ENCODE results near the gene SETBP1.

DNA sequence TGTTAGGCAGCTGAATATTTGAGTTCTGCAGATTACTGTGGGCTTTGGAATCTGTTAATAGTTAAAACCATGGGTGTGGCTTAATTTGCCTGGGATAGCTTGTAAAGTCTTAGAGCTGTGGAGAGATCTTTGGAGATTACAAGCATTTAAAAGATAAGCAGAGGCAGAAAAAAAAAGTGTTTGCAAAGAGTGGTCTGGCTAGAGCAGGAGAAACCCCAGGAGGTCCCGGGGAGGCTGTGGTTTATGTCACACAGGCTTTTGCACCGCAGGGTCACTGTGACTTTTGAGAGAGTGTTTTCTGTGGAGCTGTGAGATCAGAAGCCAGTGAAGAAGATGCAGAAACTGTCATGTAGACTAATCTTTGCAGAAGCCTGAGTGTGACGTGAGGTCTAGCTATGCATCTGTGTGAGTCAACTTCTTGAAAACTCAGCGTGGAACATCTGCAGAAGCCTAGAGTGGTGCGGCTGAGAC, 49.0 kb downstream of the SETBP1 start:
- TF ChIP-seq IRF2 (CRISPR knock-in tag; IDR thresholded peaks at IDR 0.05; ENCODE audit: borderline replicate concordance, low read depth) (no peak), ETV6 (CRISPR knock-in tag; IDR thresholded peaks at IDR 0.05) (no peak), CBFB (CRISPR knock-in tag; IDR thresholded peaks at IDR 0.05; ENCODE audit: low read depth) (no peak), NR2C2 (CRISPR knock-in tag; IDR thresholded peaks at IDR 0.05) (no peak)
- TF ChIP-seq, protein P1, sequence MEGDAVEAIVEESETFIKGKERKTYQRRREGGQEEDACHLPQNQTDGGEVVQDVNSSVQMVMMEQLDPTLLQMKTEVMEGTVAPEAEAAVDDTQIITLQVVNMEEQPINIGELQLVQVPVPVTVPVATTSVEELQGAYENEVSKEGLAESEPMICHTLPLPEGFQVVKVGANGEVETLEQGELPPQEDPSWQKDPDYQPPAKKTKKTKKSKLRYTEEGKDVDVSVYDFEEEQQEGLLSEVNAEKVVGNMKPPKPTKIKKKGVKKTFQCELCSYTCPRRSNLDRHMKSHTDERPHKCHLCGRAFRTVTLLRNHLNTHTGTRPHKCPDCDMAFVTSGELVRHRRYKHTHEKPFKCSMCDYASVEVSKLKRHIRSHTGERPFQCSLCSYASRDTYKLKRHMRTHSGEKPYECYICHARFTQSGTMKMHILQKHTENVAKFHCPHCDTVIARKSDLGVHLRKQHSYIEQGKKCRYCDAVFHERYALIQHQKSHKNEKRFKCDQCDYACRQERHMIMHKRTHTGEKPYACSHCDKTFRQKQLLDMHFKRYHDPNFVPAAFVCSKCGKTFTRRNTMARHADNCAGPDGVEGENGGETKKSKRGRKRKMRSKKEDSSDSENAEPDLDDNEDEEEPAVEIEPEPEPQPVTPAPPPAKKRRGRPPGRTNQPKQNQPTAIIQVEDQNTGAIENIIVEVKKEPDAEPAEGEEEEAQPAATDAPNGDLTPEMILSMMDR (IDR thresholded peaks at IDR 0.05): no peak
- TF ChIP-seq, protein P2, sequence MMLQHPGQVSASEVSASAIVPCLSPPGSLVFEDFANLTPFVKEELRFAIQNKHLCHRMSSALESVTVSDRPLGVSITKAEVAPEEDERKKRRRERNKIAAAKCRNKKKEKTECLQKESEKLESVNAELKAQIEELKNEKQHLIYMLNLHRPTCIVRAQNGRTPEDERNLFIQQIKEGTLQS (CRISPR knock-in tag; conservative IDR thresholded peaks at IDR 0.05): no peak
- TF ChIP-seq, protein P3, sequence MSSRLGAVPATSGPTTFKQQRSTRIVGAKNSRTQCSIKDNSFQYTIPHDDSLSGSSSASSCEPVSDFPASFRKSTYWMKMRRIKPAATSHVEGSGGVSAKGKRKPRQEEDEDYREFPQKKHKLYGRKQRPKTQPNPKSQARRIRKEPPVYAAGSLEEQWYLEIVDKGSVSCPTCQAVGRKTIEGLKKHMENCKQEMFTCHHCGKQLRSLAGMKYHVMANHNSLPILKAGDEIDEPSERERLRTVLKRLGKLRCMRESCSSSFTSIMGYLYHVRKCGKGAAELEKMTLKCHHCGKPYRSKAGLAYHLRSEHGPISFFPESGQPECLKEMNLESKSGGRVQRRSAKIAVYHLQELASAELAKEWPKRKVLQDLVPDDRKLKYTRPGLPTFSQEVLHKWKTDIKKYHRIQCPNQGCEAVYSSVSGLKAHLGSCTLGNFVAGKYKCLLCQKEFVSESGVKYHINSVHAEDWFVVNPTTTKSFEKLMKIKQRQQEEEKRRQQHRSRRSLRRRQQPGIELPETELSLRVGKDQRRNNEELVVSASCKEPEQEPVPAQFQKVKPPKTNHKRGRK (CRISPR knock-in tag; IDR thresholded peaks at IDR 0.05; ENCODE audit: borderline replicate concordance): no peak
- TF ChIP-seq, protein P4, sequence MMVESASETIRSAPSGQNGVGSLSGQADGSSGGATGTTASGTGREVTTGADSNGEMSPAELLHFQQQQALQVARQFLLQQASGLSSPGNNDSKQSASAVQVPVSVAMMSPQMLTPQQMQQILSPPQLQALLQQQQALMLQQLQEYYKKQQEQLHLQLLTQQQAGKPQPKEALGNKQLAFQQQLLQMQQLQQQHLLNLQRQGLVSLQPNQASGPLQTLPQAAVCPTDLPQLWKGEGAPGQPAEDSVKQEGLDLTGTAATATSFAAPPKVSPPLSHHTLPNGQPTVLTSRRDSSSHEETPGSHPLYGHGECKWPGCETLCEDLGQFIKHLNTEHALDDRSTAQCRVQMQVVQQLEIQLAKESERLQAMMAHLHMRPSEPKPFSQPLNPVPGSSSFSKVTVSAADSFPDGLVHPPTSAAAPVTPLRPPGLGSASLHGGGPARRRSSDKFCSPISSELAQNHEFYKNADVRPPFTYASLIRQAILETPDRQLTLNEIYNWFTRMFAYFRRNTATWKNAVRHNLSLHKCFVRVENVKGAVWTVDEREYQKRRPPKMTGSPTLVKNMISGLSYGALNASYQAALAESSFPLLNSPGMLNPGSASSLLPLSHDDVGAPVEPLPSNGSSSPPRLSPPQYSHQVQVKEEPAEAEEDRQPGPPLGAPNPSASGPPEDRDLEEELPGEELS (CRISPR knock-in tag; IDR thresholded peaks at IDR 0.05): no peak
